T1000 (cell line): ENCODE data around the gene KLRK1.
"Not testable (repeated sequence)": the region's sequence is repeated elsewhere in the genome, so short reads cannot be mapped to it uniquely, and the experiment has no call there.

Source experiments
- DNase-seq: peaks from one replicate; lab custom pipeline; 2025; ENCODE audit warnings: mixed read lengths; lab: John Stamatoyannopoulos, UW

The KLRK1 gene

GRCh38 chr12:10362828-10363657 is 26.8 kb downstream of the KLRK1 start:
- no peak for DNase-seq

- DNase-seq = no peak
Observed at GRCh38 chr12:10362325-10362724, 27.5 kb downstream of the KLRK1 start.

GRCh38 chr12:10361622-10362021 is 28.2 kb downstream of the KLRK1 start:
- DNase-seq = no peak

- DNase-seq = no peak
Observed at GRCh38 chr12:10361084-10361483, 28.8 kb downstream of the KLRK1 start.

- no peak for DNase-seq
Observed at GRCh38 chr12:10358969-10359368, 30.9 kb downstream of the KLRK1 start.

- DNase-seq = no peak
Observed at GRCh38 chr12:10358131-10358530, 31.7 kb downstream of the KLRK1 start.

- DNase-seq = peak; percentile 65
Observed at GRCh38 chr12:10354502-10354901, 35.3 kb downstream of the KLRK1 start.

GRCh38 chr12:10354071-10354470 is 35.8 kb downstream of the KLRK1 start:
- no peak for DNase-seq

GRCh38 chr12:10351457-10351856 is 38.4 kb downstream of the KLRK1 start:
- DNase-seq = not testable (repeated sequence)

GRCh38 chr12:10341892-10342509 is 47.8 kb downstream of the KLRK1 start:
- no peak for DNase-seq

- not testable (repeated sequence) for DNase-seq
Observed at GRCh38 chr12:10340946-10341345, 48.9 kb downstream of the KLRK1 start.

- DNase-seq = no peak
Observed at GRCh38 chr12:10339053-10339840, 50.6 kb downstream of the KLRK1 start.

GRCh38 chr12:10338470-10338869 is 51.4 kb downstream of the KLRK1 start:
- not testable (repeated sequence) for DNase-seq

- DNase-seq = not testable (repeated sequence)
Observed at GRCh38 chr12:10336196-10336595, 53.6 kb downstream of the KLRK1 start.

GRCh38 chr12:10331642-10332239 is 58.1 kb downstream of the KLRK1 start:
- no peak for DNase-seq

GRCh38 chr12:10328691-10329090 is 61.1 kb downstream of the KLRK1 start:
- DNase-seq = not testable (repeated sequence)
